ENCODE data around the gene OPCML. TPM values are rescaled to one million over a fixed set of nuclear protein-coding genes. Genes with fewer than 3 reads are reported as not detected.

OPCML gene
- total RNA-seq, 1 experiment from 2014 or later = not detected

- intact Hi-C loops (cut with micrococcal nuclease) = no loop called here
- Histone ChIP-seq H3K9ac (ENCODE audit: low read length) (no peak overlapping the region), H4K20me1 (ENCODE audit: low read length) (no peaks in the 10 kb centered on the region), H3F3A (ENCODE audit: low read length, unreplicated experiment) (no peaks in the 10 kb centered on the region), H3K4me3 (ENCODE audit: low read length) (no peak overlapping the region), H3K27ac (ENCODE audit: low read length) (no peak overlapping the region), H3K27me3 (ENCODE audit: low read length) (no peaks in the 10 kb centered on the region), H3K36me3 (ENCODE audit: low read depth, low read length) (no peaks in the 10 kb centered on the region), H3K79me2 (ENCODE audit: low read length) (no peaks in the 10 kb centered on the region), H3K9me3 (ENCODE audit: low read length) (peaks cover 28% of the 10 kb centered on the region; the same call in 1 of the 2 replicates), H3K4me1 (ENCODE audit: insufficient read depth, low read length) (no peaks in the 10 kb centered on the region), H3K9me2 (replicated peaks; ENCODE audit: low read length) (no peaks in the 10 kb centered on the region), H2AFZ (ENCODE audit: low read length) (no peak overlapping the region), H3K4me2 (ENCODE audit: low read length) (no peak overlapping the region)
- BruUV-seq (replicated peaks) = no TSS peak
- DNase-seq = no peak
- POLR2A ChIA-PET (ENCODE audit: unreplicated experiment) = no interaction called here
- CTCF ChIA-PET = no interaction called here
- no peak for TF ChIP-seq CTCF (conservative IDR thresholded peaks at IDR 0.05; ENCODE audit: low read depth, low read length)
- no peak for TF ChIP-seq EZH2 (IDR thresholded peaks at IDR 0.05; ENCODE audit: low read length, unreplicated experiment)
- no peak for TF ChIP-seq EZH2phosphoT487 (IDR thresholded peaks at IDR 0.05; ENCODE audit: borderline replicate concordance, low read length)
- ATAC-seq = no peak
Observed at GRCh38 chr11:132665205-132665604, 867.1 kb downstream of the OPCML start.

- CTCF ChIA-PET = no interaction called here
- POLR2A ChIA-PET (ENCODE audit: unreplicated experiment) = no interaction called here
Observed at GRCh38 chr11:132658696-132659095, 873.6 kb downstream of the OPCML start.

GRCh38 chr11:132658004-132658403, 874.3 kb downstream of the OPCML start:
- CTCF ChIA-PET = no interaction called here
- Histone ChIP-seq H3K79me2 (ENCODE audit: low read length) (no peaks in the 10 kb centered on the region), H3K36me3 (ENCODE audit: low read depth, low read length) (no peaks in the 10 kb centered on the region), H3K4me3 (ENCODE audit: low read length) (no peak overlapping the region), H3K4me2 (ENCODE audit: low read length) (no peak overlapping the region), H4K20me1 (ENCODE audit: low read length) (no peaks in the 10 kb centered on the region), H3K27me3 (ENCODE audit: low read length) (no peaks in the 10 kb centered on the region), H3F3A (ENCODE audit: low read length, unreplicated experiment) (no peaks in the 10 kb centered on the region), H3K9ac (ENCODE audit: low read length) (no peak overlapping the region), H3K27ac (ENCODE audit: low read length) (no peak overlapping the region), H3K9me2 (replicated peaks; ENCODE audit: low read length) (no peaks in the 10 kb centered on the region), H3K9me3 (ENCODE audit: low read length) (peaks cover 48% of the 10 kb centered on the region), H3K4me1 (ENCODE audit: insufficient read depth, low read length) (no peaks in the 10 kb centered on the region), H2AFZ (ENCODE audit: low read length) (no peak overlapping the region)
- intact Hi-C loops (cut with micrococcal nuclease) = no loop called here
- TF ChIP-seq EZH2phosphoT487 (IDR thresholded peaks at IDR 0.05; ENCODE audit: borderline replicate concordance, low read length) = no peak
- no peak for TF ChIP-seq EZH2 (IDR thresholded peaks at IDR 0.05; ENCODE audit: low read length, unreplicated experiment)
- TF ChIP-seq CTCF (conservative IDR thresholded peaks at IDR 0.05; ENCODE audit: low read depth, low read length) = no peak
- DNase-seq (no peak), ATAC-seq (no peak)
- POLR2A ChIA-PET (ENCODE audit: unreplicated experiment) = no interaction called here
- BruUV-seq (replicated peaks) = no TSS peak

More at GRCh38 chr11:132658696-132659095, 873.6 kb downstream of the OPCML start:
- TF ChIP-seq CTCF (conservative IDR thresholded peaks at IDR 0.05; ENCODE audit: low read depth, low read length) = no peak
- Histone ChIP-seq H3K9ac (ENCODE audit: low read length) (no peak overlapping the region), H3K4me2 (ENCODE audit: low read length) (no peak overlapping the region), H3K27ac (ENCODE audit: low read length) (no peak overlapping the region), H3K9me2 (replicated peaks; ENCODE audit: low read length) (no peaks in the 10 kb centered on the region), H3K4me1 (ENCODE audit: insufficient read depth, low read length) (no peaks in the 10 kb centered on the region), H4K20me1 (ENCODE audit: low read length) (no peaks in the 10 kb centered on the region), H3K4me3 (ENCODE audit: low read length) (no peak overlapping the region), H3K79me2 (ENCODE audit: low read length) (no peaks in the 10 kb centered on the region), H3F3A (ENCODE audit: low read length, unreplicated experiment) (no peaks in the 10 kb centered on the region), H2AFZ (ENCODE audit: low read length) (no peak overlapping the region), H3K36me3 (ENCODE audit: low read depth, low read length) (no peaks in the 10 kb centered on the region), H3K27me3 (ENCODE audit: low read length) (no peaks in the 10 kb centered on the region), H3K9me3 (ENCODE audit: low read length) (peaks cover 43% of the 10 kb centered on the region)
- BruUV-seq (replicated peaks) = no TSS peak
- intact Hi-C loops (cut with micrococcal nuclease) = no loop called here
- DNase-seq (no peak), ATAC-seq (no peak)

Data from PC-3 (cell line).